ENCODE data around the gene MCM5.

GRCh38 chr22:35376728-35377472 lies 23.0 kb upstream of the MCM5 start:
- no peak for TF ChIP-seq GATA3 (IDR thresholded peaks at IDR 0.05; ENCODE audit: low read depth, low read length)
- no peak for TF ChIP-seq GATA2 (IDR thresholded peaks at IDR 0.05; ENCODE audit: low read depth, low read length)

All from SH-SY5Y (cell line).